SU-DHL-6 (cell line): ENCODE measurements around the gene CRCP.

Source experiments
- EZH2phosphoT487 ChIP-seq: fragments of 200-600 bp; sonication (generic), shearing (Covaris generic); conservative IDR thresholded peaks from 2 replicates; pipeline ENCODE4 v1.6.1; 2018; ENCODE audit warnings: mild to moderate bottlenecking, antibody characterized with exemption, low read length, moderate library complexity, mixed read lengths
- TF ChIP-seq, protein P1 (sequence below): fragments of 200-600 bp; sonication (generic); IDR thresholded peaks from one replicate; pipeline ENCODE4 v1.5.1; 2017; ENCODE audit warnings: antibody characterized with exemption, mild to moderate bottlenecking, low read length, moderate library complexity; ENCODE audit not compliant: insufficient read depth, poor library complexity, severe bottlenecking

DNA sequence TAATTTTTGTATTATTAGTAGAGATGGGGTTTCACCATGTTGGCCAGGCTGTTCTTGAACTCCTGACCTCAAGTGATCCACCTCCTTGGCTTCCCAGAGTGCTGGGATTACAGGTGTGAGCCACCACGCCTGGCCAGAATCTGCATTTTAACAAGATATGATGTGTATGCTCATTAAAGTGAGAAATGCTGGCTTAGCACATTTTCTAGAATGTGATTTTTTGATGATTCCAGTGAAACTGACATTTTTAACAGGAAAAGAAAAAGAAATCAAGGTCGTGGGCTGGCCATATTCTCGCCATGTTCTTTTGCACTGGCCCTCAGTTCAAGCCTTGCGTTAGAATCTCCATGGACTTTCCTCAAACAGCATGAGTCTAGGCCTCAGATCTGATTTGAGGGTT is 72.3 kb downstream of the CRCP start:
- TF ChIP-seq EZH2phosphoT487, result no peak
- TF ChIP-seq, protein P1, sequence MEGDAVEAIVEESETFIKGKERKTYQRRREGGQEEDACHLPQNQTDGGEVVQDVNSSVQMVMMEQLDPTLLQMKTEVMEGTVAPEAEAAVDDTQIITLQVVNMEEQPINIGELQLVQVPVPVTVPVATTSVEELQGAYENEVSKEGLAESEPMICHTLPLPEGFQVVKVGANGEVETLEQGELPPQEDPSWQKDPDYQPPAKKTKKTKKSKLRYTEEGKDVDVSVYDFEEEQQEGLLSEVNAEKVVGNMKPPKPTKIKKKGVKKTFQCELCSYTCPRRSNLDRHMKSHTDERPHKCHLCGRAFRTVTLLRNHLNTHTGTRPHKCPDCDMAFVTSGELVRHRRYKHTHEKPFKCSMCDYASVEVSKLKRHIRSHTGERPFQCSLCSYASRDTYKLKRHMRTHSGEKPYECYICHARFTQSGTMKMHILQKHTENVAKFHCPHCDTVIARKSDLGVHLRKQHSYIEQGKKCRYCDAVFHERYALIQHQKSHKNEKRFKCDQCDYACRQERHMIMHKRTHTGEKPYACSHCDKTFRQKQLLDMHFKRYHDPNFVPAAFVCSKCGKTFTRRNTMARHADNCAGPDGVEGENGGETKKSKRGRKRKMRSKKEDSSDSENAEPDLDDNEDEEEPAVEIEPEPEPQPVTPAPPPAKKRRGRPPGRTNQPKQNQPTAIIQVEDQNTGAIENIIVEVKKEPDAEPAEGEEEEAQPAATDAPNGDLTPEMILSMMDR, result no peak
